Measurements from ENCODE around the gene PCBP3. TPM values are rescaled to one million over a fixed set of nuclear protein-coding genes. Genes with fewer than 3 reads are reported as not detected.
A peak's percentile ranks its signal among the peaks of the same experiment; 100 is the strongest.

The PCBP3 gene
- total and polyA plus RNA-seq, 2 donors from 2014 or later, result 2.3 to 5.4 TPM

DNA sequence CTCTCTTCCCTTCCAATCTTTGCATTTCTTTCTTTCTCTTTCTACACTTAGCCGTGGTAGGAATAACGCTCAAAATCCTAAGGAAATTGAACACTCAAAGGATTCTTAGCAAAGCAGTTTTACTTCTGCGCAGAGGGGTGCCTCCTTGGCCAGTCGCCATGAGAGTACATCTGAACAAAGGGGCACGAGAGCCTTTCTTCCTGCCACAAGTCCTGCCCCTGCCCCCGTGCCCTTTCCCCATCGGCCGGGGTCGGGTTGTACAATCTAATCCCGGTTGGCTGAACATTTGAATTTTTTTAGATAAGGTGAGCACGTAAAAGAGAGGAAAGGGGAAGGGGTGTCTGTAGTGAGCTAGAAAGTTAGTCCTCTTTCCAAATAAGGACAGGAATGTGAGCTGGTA lies 309.4 kb downstream of the PCBP3 start:
- Histone ChIP-seq H3K36me3 (ENCODE audit: control insufficient read depth in 2 of 3, insufficient read depth in 3 of 3, low read length in 3 of 3) (no peaks in the 10 kb centered on the region), H3K4me1 (ENCODE audit: control insufficient read depth in 2 of 3, insufficient read depth in 2 of 3, low read depth in 1 of 3, low read length in 3 of 3) (peaks cover 0 to 7% (median 0%) of the 10 kb centered on the region in 3 donors), H3K27me3 (ENCODE audit: control insufficient read depth, insufficient read depth, low read length) (no peaks in the 10 kb centered on the region), H3K9ac (ENCODE audit: low read length in 3 of 3) (no peak overlapping the region), H3K9me3 (ENCODE audit: control insufficient read depth in 2 of 3, insufficient read depth in 1 of 3, low read length in 3 of 3) (no peaks in the 10 kb centered on the region), H3K4me3 (ENCODE audit: low read length in 3 of 3) (no peak overlapping the region), H3K27ac (ENCODE audit: low read depth in 2 of 2, low read length in 2 of 2) (no peak overlapping the region)
- FAIRE-seq, result no peak
- DNase-seq, result no peak
- TF ChIP-seq CTCF (IDR thresholded peaks at IDR 0.05; ENCODE audit: borderline replicate concordance, extremely low read depth, insufficient read depth), result no peak
- intact Hi-C loops (cut with DNase I), result no loop called here

GRCh38 chr21:45954261-45954660 lies 310.7 kb downstream of the PCBP3 start:
- DNase-seq, result peak in 1 of 5 donors; percentile 49
- H3K27ac ChIP-seq (ENCODE audit: low read depth in 2 of 2, low read length in 2 of 2), result no peak overlapping the region
- H3K4me1 ChIP-seq (ENCODE audit: control insufficient read depth in 2 of 3, insufficient read depth in 2 of 3, low read depth in 1 of 3, low read length in 3 of 3), result peaks cover 0 to 8% (median 0%) of the 10 kb centered on the region in 3 donors
- no peaks in the 10 kb centered on the region for H3K27me3 ChIP-seq (ENCODE audit: control insufficient read depth, insufficient read depth, low read length)
- H3K9me3 ChIP-seq (ENCODE audit: control insufficient read depth in 2 of 3, insufficient read depth in 1 of 3, low read length in 3 of 3), result no peaks in the 10 kb centered on the region
- no peak for FAIRE-seq
- TF ChIP-seq CTCF (IDR thresholded peaks at IDR 0.05; ENCODE audit: borderline replicate concordance, extremely low read depth, insufficient read depth), result no peak
- intact Hi-C loops (cut with DNase I), result no loop called here
- H3K9ac ChIP-seq (ENCODE audit: low read length in 3 of 3), result no peak overlapping the region
- H3K36me3 ChIP-seq (ENCODE audit: control insufficient read depth in 2 of 3, insufficient read depth in 3 of 3, low read length in 3 of 3), result no peaks in the 10 kb centered on the region
- no peak overlapping the region for H3K4me3 ChIP-seq (ENCODE audit: low read length in 3 of 3)

GRCh38 chr21:45954921-45955320 lies 311.4 kb downstream of the PCBP3 start:
- Histone ChIP-seq H3K4me1 (ENCODE audit: control insufficient read depth in 2 of 3, insufficient read depth in 2 of 3, low read depth in 1 of 3, low read length in 3 of 3) (peaks cover 0 to 10% (median 0%) of the 10 kb centered on the region in 3 donors), H3K9ac (ENCODE audit: low read length in 3 of 3) (no peak overlapping the region), H3K27me3 (ENCODE audit: control insufficient read depth, insufficient read depth, low read length) (no peaks in the 10 kb centered on the region), H3K27ac (ENCODE audit: low read depth in 2 of 2, low read length in 2 of 2) (no peak overlapping the region), H3K9me3 (ENCODE audit: control insufficient read depth in 2 of 3, insufficient read depth in 1 of 3, low read length in 3 of 3) (no peaks in the 10 kb centered on the region), H3K4me3 (ENCODE audit: low read length in 3 of 3) (no peak overlapping the region), H3K36me3 (ENCODE audit: control insufficient read depth in 2 of 3, insufficient read depth in 3 of 3, low read length in 3 of 3) (no peaks in the 10 kb centered on the region)
- FAIRE-seq, result no peak
- DNase-seq, result no peak
- TF ChIP-seq CTCF (IDR thresholded peaks at IDR 0.05; ENCODE audit: borderline replicate concordance, extremely low read depth, insufficient read depth), result no peak
- intact Hi-C loops (cut with DNase I), result no loop called here

DNA sequence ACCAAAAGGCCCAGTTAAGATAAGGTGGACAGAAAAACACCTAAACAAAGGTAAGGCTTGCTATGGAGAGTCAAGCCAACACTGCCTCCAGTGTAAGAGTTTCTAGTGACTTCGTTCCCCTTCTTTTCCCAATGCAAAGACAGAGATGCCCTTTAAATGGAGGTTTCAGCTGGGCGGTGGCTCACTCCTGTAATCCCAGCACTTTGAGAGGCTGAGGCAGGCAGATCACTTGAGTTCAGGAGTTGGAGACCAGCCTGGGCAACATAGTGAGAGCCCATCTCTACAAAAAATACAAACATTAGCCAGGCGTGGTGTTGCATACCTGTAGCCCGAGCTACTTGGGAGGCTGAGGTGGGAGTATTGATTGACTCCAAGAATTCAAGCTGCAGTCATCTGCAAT lies 314.0 kb downstream of the PCBP3 start:
- intact Hi-C loops (cut with DNase I), result no loop called here
- FAIRE-seq, result no peak
- no peak for DNase-seq
- no peak overlapping the region for H3K27ac ChIP-seq (ENCODE audit: low read depth in 2 of 2, low read length in 2 of 2)
- H3K36me3 ChIP-seq (ENCODE audit: control insufficient read depth in 2 of 3, insufficient read depth in 3 of 3, low read length in 3 of 3), result no peaks in the 10 kb centered on the region
- no peak overlapping the region for H3K9ac ChIP-seq (ENCODE audit: low read length in 3 of 3)
- H3K4me1 ChIP-seq (ENCODE audit: control insufficient read depth in 2 of 3, insufficient read depth in 2 of 3, low read depth in 1 of 3, low read length in 3 of 3), result peaks cover 0 to 5% (median 0%) of the 10 kb centered on the region in 3 donors
- no peaks in the 10 kb centered on the region for H3K9me3 ChIP-seq (ENCODE audit: control insufficient read depth in 2 of 3, insufficient read depth in 1 of 3, low read length in 3 of 3)
- H3K27me3 ChIP-seq (ENCODE audit: control insufficient read depth, insufficient read depth, low read length), result no peaks in the 10 kb centered on the region
- TF ChIP-seq CTCF (IDR thresholded peaks at IDR 0.05; ENCODE audit: borderline replicate concordance, extremely low read depth, insufficient read depth), result no peak
- H3K4me3 ChIP-seq (ENCODE audit: low read length in 3 of 3), result no peak overlapping the region

Data from kidney (tissue), 14 donors.